Ascending aorta (tissue), 2 donors: ENCODE results near the gene IGSF6. TPM values are rescaled to one million over a fixed set of nuclear protein-coding genes. Genes with fewer than 3 reads are reported as not detected.
"Not testable (repeated sequence)": the region's sequence is repeated elsewhere in the genome, so short reads cannot be mapped to it uniquely, and the experiment has no call there.

Source experiments
- DNase-seq, 2 donors: peaks; one replicate each; pipeline ENCODE4 v3.0.0-alpha.2; 2019; ENCODE audit warnings: low spot score in 2 of 2
- H3K27ac ChIP-seq, 2 donors: fragments of 200-600 bp; sonication (generic); one replicate each; pipeline ENCODE4 v1.5.1; 2016 to 2017; ENCODE audit warnings: mild to moderate bottlenecking in 1 of 2
- H3K27me3 ChIP-seq: fragments of 200-600 bp; sonication (generic); one replicate; pipeline ENCODE4 v1.5.1; 2017
- H3K36me3 ChIP-seq, 2 donors: fragments of 200-600 bp; sonication (generic); one replicate each; pipeline ENCODE4 v1.5.1; 2016
- H3K4me1 ChIP-seq, 2 donors: fragments of 200-600 bp; sonication (generic); one replicate each; pipeline ENCODE4 v1.5.1; 2016 to 2017; ENCODE audit warnings: mild to moderate bottlenecking in 1 of 2
- H3K4me3 ChIP-seq, 2 donors: fragments of 200-600 bp; sonication (generic); one replicate each; pipeline ENCODE4 v1.5.1; 2016 to 2017; ENCODE audit warnings: mild to moderate bottlenecking in 1 of 2
- H3K9me3 ChIP-seq, 2 donors: fragments of 200-600 bp; sonication (generic); one replicate each; pipeline ENCODE4 v1.5.1; 2016
- CTCF ChIP-seq, 3 experiments: fragments of 200-600 bp in 2 of 3; fragments of 450-650 bp in 1 of 3; sonication (generic) in 2 of 3; IDR thresholded peaks; one replicate each; pipeline ENCODE4 v1.5.1; 2016 to 2019; ENCODE audit warnings: antibody characterized with exemption in 3 of 3, mild to moderate bottlenecking in 1 of 3, moderate library complexity in 1 of 3
- intact Hi-C: fragments of 100-400 bp; cut with DNase I; formaldehyde crosslinking; loops from one replicate; pipeline ENCODE4 v1.15.1; 2023
- total RNA-seq: library from RNA; depleted of rRNA; stranded (reverse); fragments of >200 nt; gene quantifications from one replicate; pipeline ENCODE4 v1.1.0, GENCODE V29; 2016

Gene IGSF6
- 3.1 TPM for total RNA-seq

DNA sequence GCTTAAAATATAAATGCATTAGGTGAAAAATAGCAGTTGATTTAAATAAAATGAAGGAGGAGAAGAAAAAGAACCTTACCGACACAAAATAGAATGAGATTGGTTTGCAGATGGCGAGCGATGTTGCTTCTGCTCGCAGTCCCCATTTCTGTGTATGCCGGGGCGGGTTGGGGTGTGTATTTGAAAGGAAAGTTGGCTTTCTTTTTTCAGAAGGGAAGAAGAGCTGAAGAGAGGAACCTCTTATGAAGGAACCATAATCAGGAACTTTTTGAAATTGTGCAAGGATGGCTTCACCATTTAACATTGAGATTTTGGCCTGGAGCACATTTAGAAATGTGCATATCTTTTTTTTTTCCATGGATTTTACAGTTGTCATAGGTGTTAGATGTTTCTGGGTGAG, at the start of gene IGSF6:
TSS of gene IGSF6 (minus strand) at position 156 of the 400 bp plus-strand sequence. CDS start at position 146, 10 bp downstream.
- Histone ChIP-seq H3K27ac (no peak within 1 kb of the TSS), H3K4me1 (no peaks in the 10 kb centered on the region), H3K27me3 (no peaks in the 10 kb centered on the region), H3K4me3 (no peak within 1 kb of the TSS), H3K36me3 (peaks cover 0 to 9% of the 10 kb centered on the region in 2 donors), H3K9me3 (no peaks in the 10 kb centered on the region)
- intact Hi-C loops = no loop called here
- no peak for TF ChIP-seq CTCF (IDR thresholded peaks at IDR 0.05)
- no peak for DNase-seq

- TF ChIP-seq CTCF (IDR thresholded peaks at IDR 0.05) = no peak
- Histone ChIP-seq H3K27ac (no peak overlapping the region), H3K36me3 (no peaks in the 10 kb centered on the region), H3K9me3 (no peaks in the 10 kb centered on the region), H3K27me3 (no peaks in the 10 kb centered on the region), H3K4me1 (no peaks in the 10 kb centered on the region), H3K4me3 (no peak overlapping the region)
- intact Hi-C loops = no loop called here
- DNase-seq = no peak
Measured at GRCh38 chr16:21701271-21701670, 48.9 kb upstream of the IGSF6 start.

DNA sequence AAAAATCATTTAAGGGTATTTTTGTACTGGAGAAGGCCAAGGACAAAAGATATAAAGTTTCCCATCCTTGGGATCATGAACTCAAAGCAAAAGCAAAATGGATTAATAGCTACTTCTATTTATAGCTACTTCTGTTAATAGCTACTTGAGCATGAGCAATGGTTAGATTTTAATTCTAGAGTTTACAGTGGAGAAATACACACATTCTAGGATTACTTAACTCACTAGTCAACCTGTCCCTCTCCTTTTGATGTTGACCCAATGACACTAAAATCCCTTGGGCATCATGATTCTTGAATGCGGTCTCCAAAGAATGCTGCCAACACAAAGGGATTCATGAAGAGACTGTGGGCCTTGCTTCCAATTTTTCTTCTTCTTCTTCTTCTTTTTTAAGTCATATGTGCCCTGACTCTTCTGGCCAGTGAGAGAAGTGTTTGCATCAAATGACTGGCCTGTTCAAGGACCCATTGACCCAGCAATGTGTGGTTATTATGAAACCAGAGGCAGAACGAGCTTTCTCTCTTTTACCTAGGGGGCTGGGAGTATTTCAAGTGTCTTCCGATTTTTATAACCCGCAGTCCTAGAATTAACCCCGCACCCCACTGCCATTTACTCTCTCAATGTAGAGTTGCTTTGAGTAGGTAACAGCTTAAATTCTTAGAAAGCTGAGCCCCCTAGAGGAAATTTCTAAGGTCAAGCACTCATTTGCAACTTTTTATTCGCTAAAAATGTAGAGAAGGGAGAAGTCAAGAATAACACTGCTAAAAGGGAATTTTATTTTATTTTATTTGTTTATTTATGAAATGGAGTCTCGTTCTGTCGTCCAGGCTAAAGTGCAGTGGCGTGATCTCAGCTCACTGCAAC, 46.0 kb upstream of the IGSF6 start:
- Histone ChIP-seq H3K27ac (no peak overlapping the region), H3K9me3 (no peaks in the 10 kb centered on the region), H3K36me3 (no peaks in the 10 kb centered on the region), H3K4me3 (no peak overlapping the region), H3K4me1 (no peaks in the 10 kb centered on the region), H3K27me3 (no peaks in the 10 kb centered on the region)
- no peak for TF ChIP-seq CTCF (IDR thresholded peaks at IDR 0.05)
- intact Hi-C loops = no loop called here
- DNase-seq = no peak

GRCh38 chr16:21697032-21697431, 44.6 kb upstream of the IGSF6 start:
- Histone ChIP-seq H3K4me1 (no peaks in the 10 kb centered on the region), H3K9me3 (no peaks in the 10 kb centered on the region), H3K27me3 (no peaks in the 10 kb centered on the region), H3K4me3 (no peak overlapping the region), H3K36me3 (no peaks in the 10 kb centered on the region), H3K27ac (no peak overlapping the region)
- intact Hi-C loops = no loop called here
- TF ChIP-seq CTCF (IDR thresholded peaks at IDR 0.05) = no peak
- no peak for DNase-seq

- no peaks in the 10 kb centered on the region for H3K4me1 ChIP-seq
- intact Hi-C loops = no loop called here
- H3K36me3 ChIP-seq = no peaks in the 10 kb centered on the region
- no peak for TF ChIP-seq CTCF (IDR thresholded peaks at IDR 0.05)
- H3K27me3 ChIP-seq = no peaks in the 10 kb centered on the region
- H3K27ac ChIP-seq = no peak overlapping the region
- H3K9me3 ChIP-seq = no peaks in the 10 kb centered on the region
- DNase-seq = no peak
- H3K4me3 ChIP-seq = no peak overlapping the region
Measured at GRCh38 chr16:21694609-21695008, 42.2 kb upstream of the IGSF6 start.

DNA sequence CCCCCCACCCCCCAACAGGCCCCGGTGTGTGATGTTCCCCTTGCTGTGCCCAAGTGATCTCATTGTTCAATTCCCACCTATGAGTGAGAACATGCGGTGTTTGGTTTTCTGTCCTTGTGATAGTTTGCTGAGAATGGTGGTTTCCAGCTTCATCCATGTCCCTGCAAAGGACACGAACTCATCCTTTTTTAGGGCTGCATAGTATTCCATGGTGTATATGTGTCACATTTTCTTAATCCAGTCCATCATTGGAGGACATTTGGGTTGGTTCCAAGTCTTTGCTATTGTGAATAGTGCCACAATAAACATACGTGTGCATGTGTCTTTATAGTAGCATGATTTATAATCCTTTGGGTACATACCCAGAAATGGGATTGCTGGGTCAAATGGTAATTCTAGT, 38.6 kb upstream of the IGSF6 start:
- DNase-seq, H3K27ac ChIP-seq, intact Hi-C loops: not testable (repeated sequence)

More for the DNA sequence above, 38.6 kb upstream of the IGSF6 start:
- H3K36me3 ChIP-seq, H3K4me3 ChIP-seq, H3K9me3 ChIP-seq, H3K27me3 ChIP-seq, H3K4me1 ChIP-seq: not testable (repeated sequence)
